ENCODE measurements around the gene TULP4. TPM values are rescaled to one million over a fixed set of nuclear protein-coding genes. Genes with fewer than 3 reads are reported as not detected.
"Not testable (repeated sequence)": the region's sequence is repeated elsewhere in the genome, so short reads cannot be mapped to it uniquely, and the experiment has no call there.

Gene TULP4
- polyA plus RNA-seq, 1 donor (not counting 4 experiments of a cell fraction or from before 2014, with no cell fraction given) = 13.1 TPM

DNA sequence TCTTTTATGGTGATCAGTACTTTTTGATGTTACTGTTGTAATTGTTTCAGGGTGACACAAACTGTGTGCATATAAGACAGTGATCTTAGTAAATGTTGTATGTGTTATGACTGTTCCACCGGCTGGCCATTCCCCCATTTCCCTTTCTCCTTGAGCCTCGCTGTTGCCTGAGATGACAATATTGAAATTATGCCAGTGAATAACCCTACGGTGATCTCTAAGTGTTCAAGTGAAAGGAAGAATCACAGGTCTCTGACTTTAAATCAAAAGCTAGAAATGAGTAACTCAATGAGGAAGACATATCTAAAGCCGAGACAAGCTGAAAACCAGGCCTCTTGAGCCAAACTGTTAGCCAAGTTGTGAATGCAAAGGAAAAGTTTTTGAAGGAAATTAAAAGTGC lies 32.3 kb downstream of the TULP4 start:
- no peak overlapping the region for H3K27ac ChIP-seq (ENCODE audit: control insufficient read depth, insufficient read depth, low read length)
- H3K36me3 ChIP-seq (ENCODE audit: control insufficient read depth in 2 of 2, extremely low read depth in 1 of 2, insufficient read depth in 2 of 2, low read length in 2 of 2) = no peaks in the 10 kb centered on the region
- dilution Hi-C loops (cut with MboI; ENCODE audit: extremely low pct_ligation_motif_present, low sequenced_read_pairs) = no loop called here
- no peaks in the 10 kb centered on the region for H4K20me1 ChIP-seq (ENCODE audit: control insufficient read depth, extremely low read depth, insufficient read depth, low read length)
- H3K9me3 ChIP-seq (ENCODE audit: control insufficient read depth, low read depth, low read length) = no peaks in the 10 kb centered on the region
- H3K27me3 ChIP-seq (ENCODE audit: control insufficient read depth, extremely low read depth, insufficient read depth, low read length) = no peaks in the 10 kb centered on the region
- FAIRE-seq = no peak
- no peaks in the 10 kb centered on the region for H3K4me1 ChIP-seq (ENCODE audit: control insufficient read depth, extremely low read depth, insufficient read depth, low read length)
- no peak overlapping the region for H2AFZ ChIP-seq (ENCODE audit: control insufficient read depth, low read length)
- H3K4me2 ChIP-seq (ENCODE audit: control insufficient read depth, extremely low read depth, insufficient read depth, low read depth, low read length) = no peak overlapping the region
- no peak overlapping the region for H3K9ac ChIP-seq (ENCODE audit: control insufficient read depth, extremely low read depth, insufficient read depth, low read length)
- peaks cover 14% of the 10 kb centered on the region for H3K79me2 ChIP-seq (ENCODE audit: control insufficient read depth, insufficient read depth, low read length)
- no peaks in the 10 kb centered on the region for H3K9me1 ChIP-seq (ENCODE audit: control insufficient read depth, extremely low read depth, insufficient read depth, low read length)
- no peak for TF ChIP-seq CTCF (optimal IDR thresholded peaks at IDR 0.05 in 1 of 3, IDR thresholded peaks at IDR 0.05 in 1 of 3, conservative IDR thresholded peaks at IDR 0.05 in 1 of 3; ENCODE audit: extremely low read depth in 1 of 3, insufficient read depth in 2 of 3, low read length in 3 of 3)
- TF ChIP-seq EZH2 (IDR thresholded peaks at IDR 0.05; ENCODE audit: low read length) = no peak
- DNase-seq (ENCODE audit: low read depth, low spot score) = no peak
- no peak overlapping the region for H3K4me3 ChIP-seq (ENCODE audit: control insufficient read depth in 2 of 3, extremely low read depth in 1 of 3, insufficient read depth in 2 of 3, low read depth in 1 of 3, low read length in 3 of 3)

GRCh38 chr6:158345444-158345843 lies 33.2 kb downstream of the TULP4 start:
- FAIRE-seq; H3K27ac ChIP-seq (ENCODE audit: control insufficient read depth, insufficient read depth, low read length); H4K20me1 ChIP-seq (ENCODE audit: control insufficient read depth, extremely low read depth, insufficient read depth, low read length); H3K9ac ChIP-seq (ENCODE audit: control insufficient read depth, extremely low read depth, insufficient read depth, low read length); DNase-seq (ENCODE audit: low read depth, low spot score); H3K9me1 ChIP-seq (ENCODE audit: control insufficient read depth, extremely low read depth, insufficient read depth, low read length); H3K4me2 ChIP-seq (ENCODE audit: control insufficient read depth, extremely low read depth, insufficient read depth, low read depth, low read length); H2AFZ ChIP-seq (ENCODE audit: control insufficient read depth, low read length); H3K4me3 ChIP-seq (ENCODE audit: control insufficient read depth in 2 of 3, extremely low read depth in 1 of 3, insufficient read depth in 2 of 3, low read depth in 1 of 3, low read length in 3 of 3); H3K27me3 ChIP-seq (ENCODE audit: control insufficient read depth, extremely low read depth, insufficient read depth, low read length); H3K36me3 ChIP-seq (ENCODE audit: control insufficient read depth in 2 of 2, extremely low read depth in 1 of 2, insufficient read depth in 2 of 2, low read length in 2 of 2); H3K4me1 ChIP-seq (ENCODE audit: control insufficient read depth, extremely low read depth, insufficient read depth, low read length); dilution Hi-C loops (cut with MboI; ENCODE audit: extremely low pct_ligation_motif_present, low sequenced_read_pairs); H3K9me3 ChIP-seq (ENCODE audit: control insufficient read depth, low read depth, low read length): not testable (repeated sequence)
- peaks cover 11% of the 10 kb centered on the region for H3K79me2 ChIP-seq (ENCODE audit: control insufficient read depth, insufficient read depth, low read length)

DNA sequence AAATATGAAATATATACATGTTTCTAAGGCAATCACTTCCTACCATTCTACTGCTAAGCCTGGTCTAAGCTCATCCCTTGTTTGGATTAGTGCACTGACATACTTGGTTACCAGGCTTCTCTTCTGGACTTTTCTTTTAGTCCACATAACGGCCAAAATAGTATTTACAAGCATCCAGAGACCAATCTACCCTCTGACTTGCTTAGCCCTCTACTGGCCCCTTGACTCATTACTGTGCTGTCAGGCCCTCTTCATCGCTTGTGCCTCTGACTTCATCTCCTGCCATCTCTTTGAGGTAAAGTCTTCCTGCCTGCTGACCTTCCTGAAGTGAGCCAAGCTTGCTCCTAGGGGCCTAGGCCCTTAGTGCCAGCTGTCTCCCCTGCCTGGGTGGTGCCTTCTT lies 35.1 kb downstream of the TULP4 start:
- DNase-seq (ENCODE audit: low read depth, low spot score) = no peak
- Histone ChIP-seq H3K9me1 (ENCODE audit: control insufficient read depth, extremely low read depth, insufficient read depth, low read length) (no peaks in the 10 kb centered on the region), H3K4me1 (ENCODE audit: control insufficient read depth, extremely low read depth, insufficient read depth, low read length) (no peaks in the 10 kb centered on the region), H3K9ac (ENCODE audit: control insufficient read depth, extremely low read depth, insufficient read depth, low read length) (no peak overlapping the region), H4K20me1 (ENCODE audit: control insufficient read depth, extremely low read depth, insufficient read depth, low read length) (no peaks in the 10 kb centered on the region), H3K79me2 (ENCODE audit: control insufficient read depth, insufficient read depth, low read length) (peaks cover 7% of the 10 kb centered on the region), H3K27me3 (ENCODE audit: control insufficient read depth, extremely low read depth, insufficient read depth, low read length) (no peaks in the 10 kb centered on the region), H3K27ac (ENCODE audit: control insufficient read depth, insufficient read depth, low read length) (no peak overlapping the region), H3K4me2 (ENCODE audit: control insufficient read depth, extremely low read depth, insufficient read depth, low read depth, low read length) (no peak overlapping the region), H3K36me3 (ENCODE audit: control insufficient read depth in 2 of 2, extremely low read depth in 1 of 2, insufficient read depth in 2 of 2, low read length in 2 of 2) (no peaks in the 10 kb centered on the region), H3K4me3 (ENCODE audit: control insufficient read depth in 2 of 3, extremely low read depth in 1 of 3, insufficient read depth in 2 of 3, low read depth in 1 of 3, low read length in 3 of 3) (no peak overlapping the region), H2AFZ (ENCODE audit: control insufficient read depth, low read length) (no peak overlapping the region), H3K9me3 (ENCODE audit: control insufficient read depth, low read depth, low read length) (no peaks in the 10 kb centered on the region)
- TF ChIP-seq EZH2 (IDR thresholded peaks at IDR 0.05; ENCODE audit: low read length) (no peak), CTCF (optimal IDR thresholded peaks at IDR 0.05 in 1 of 3, IDR thresholded peaks at IDR 0.05 in 1 of 3, conservative IDR thresholded peaks at IDR 0.05 in 1 of 3; ENCODE audit: extremely low read depth in 1 of 3, insufficient read depth in 2 of 3, low read length in 3 of 3) (no peak)
- FAIRE-seq = no peak
- dilution Hi-C loops (cut with MboI; ENCODE audit: extremely low pct_ligation_motif_present, low sequenced_read_pairs) = no loop called here

- H3K9me1 ChIP-seq (ENCODE audit: control insufficient read depth, extremely low read depth, insufficient read depth, low read length); H3K4me1 ChIP-seq (ENCODE audit: control insufficient read depth, extremely low read depth, insufficient read depth, low read length); H3K27ac ChIP-seq (ENCODE audit: control insufficient read depth, insufficient read depth, low read length); FAIRE-seq; H2AFZ ChIP-seq (ENCODE audit: control insufficient read depth, low read length); H3K9ac ChIP-seq (ENCODE audit: control insufficient read depth, extremely low read depth, insufficient read depth, low read length); H3K79me2 ChIP-seq (ENCODE audit: control insufficient read depth, insufficient read depth, low read length); H4K20me1 ChIP-seq (ENCODE audit: control insufficient read depth, extremely low read depth, insufficient read depth, low read length); H3K4me3 ChIP-seq (ENCODE audit: control insufficient read depth in 2 of 3, extremely low read depth in 1 of 3, insufficient read depth in 2 of 3, low read depth in 1 of 3, low read length in 3 of 3); H3K4me2 ChIP-seq (ENCODE audit: control insufficient read depth, extremely low read depth, insufficient read depth, low read depth, low read length); DNase-seq (ENCODE audit: low read depth, low spot score); H3K9me3 ChIP-seq (ENCODE audit: control insufficient read depth, low read depth, low read length); H3K27me3 ChIP-seq (ENCODE audit: control insufficient read depth, extremely low read depth, insufficient read depth, low read length); dilution Hi-C loops (cut with MboI; ENCODE audit: extremely low pct_ligation_motif_present, low sequenced_read_pairs); H3K36me3 ChIP-seq (ENCODE audit: control insufficient read depth in 2 of 2, extremely low read depth in 1 of 2, insufficient read depth in 2 of 2, low read length in 2 of 2): not testable (repeated sequence)
Measured at GRCh38 chr6:158348737-158349504, 36.7 kb downstream of the TULP4 start.

Data from keratinocyte (primary cell).